Retinal pigment epithelial cell (primary cell): ENCODE measurements around the gene PHACTR3.

Experiments used
- DNase-seq: peaks from one replicate; pipeline ENCODE4 v3.0.0-alpha.2; 2010; ENCODE audit warnings: low read depth
- H3K4me3 ChIP-seq: 2 replicates; pipeline ENCODE4 v1.5.1; 2011; ENCODE audit warnings: mild to moderate bottlenecking, low read length, control low read depth, moderate library complexity
- TF ChIP-seq, protein P1 (sequence below): conservative IDR thresholded peaks from 2 replicates; pipeline ENCODE4 v1.5.1; 2011; ENCODE audit warnings: low read depth, low read length, control low read depth, inconsistent platforms

Gene PHACTR3

DNA sequence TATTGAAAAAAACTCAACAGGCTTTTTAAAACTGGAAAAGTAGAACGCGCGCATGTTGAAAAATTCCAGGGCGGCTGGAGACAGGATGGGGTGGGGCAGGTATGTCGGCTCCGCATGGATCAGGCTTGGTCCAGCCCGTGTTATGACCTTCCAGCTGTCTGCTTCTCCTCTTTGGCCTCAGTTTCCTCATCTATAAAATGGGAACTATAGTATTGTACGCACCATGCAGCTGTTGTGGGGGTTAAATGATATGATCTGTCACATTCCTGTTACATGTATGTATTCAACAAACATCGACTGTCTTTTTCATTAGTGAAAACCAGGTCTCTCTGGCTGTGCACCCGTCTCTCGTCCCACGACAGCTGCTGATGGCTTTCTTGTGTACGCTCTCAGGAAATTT, 18.8 kb downstream of the PHACTR3 start:
- DNase-seq: no peak
- H3K4me3 ChIP-seq: no peak overlapping the region
- TF ChIP-seq, protein P1, sequence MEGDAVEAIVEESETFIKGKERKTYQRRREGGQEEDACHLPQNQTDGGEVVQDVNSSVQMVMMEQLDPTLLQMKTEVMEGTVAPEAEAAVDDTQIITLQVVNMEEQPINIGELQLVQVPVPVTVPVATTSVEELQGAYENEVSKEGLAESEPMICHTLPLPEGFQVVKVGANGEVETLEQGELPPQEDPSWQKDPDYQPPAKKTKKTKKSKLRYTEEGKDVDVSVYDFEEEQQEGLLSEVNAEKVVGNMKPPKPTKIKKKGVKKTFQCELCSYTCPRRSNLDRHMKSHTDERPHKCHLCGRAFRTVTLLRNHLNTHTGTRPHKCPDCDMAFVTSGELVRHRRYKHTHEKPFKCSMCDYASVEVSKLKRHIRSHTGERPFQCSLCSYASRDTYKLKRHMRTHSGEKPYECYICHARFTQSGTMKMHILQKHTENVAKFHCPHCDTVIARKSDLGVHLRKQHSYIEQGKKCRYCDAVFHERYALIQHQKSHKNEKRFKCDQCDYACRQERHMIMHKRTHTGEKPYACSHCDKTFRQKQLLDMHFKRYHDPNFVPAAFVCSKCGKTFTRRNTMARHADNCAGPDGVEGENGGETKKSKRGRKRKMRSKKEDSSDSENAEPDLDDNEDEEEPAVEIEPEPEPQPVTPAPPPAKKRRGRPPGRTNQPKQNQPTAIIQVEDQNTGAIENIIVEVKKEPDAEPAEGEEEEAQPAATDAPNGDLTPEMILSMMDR: no peak

DNA sequence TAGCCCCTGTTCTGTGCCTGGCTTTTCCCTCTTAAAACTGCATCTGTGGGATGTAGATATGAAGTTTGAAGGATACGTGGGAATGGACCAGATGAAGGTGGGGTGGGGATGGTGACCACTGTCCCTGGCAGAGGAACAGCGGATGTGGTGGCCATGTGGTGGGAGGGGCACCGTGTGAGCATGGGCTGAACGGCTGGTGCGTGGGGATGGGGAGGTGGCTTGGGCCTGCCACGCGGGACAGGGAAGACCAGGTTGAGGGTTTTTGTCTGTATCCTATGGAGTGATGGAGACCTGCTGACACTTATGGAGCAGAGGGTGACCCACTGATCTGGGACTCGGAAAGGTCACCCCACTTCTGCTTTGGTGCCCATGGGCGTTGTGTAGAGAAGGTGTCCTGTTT, 19.2 kb downstream of the PHACTR3 start:
- TF ChIP-seq, protein P1: no peak
- no peak overlapping the region for H3K4me3 ChIP-seq
- no peak for DNase-seq

DNA sequence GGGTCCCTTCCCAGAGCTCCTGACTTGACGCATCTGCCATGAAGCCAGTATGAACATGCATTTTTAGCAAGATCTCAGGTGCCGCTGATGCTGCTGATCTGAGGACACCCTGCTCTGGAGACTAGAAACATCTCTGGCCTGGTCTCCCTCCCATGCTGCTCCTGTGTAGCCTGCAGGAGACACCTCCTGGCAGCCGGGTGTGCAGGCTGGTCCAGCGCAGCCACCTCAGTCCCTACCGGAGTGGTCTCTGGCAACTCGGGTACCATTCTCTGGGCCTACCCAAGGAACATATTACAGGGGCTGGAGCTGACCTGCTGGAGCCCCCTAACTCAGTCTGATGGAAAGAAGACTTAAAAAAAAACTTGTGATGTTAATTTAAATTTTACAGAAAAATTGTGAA, 20.1 kb downstream of the PHACTR3 start:
- no peak overlapping the region for H3K4me3 ChIP-seq
- DNase-seq: no peak
- TF ChIP-seq, protein P1: no peak

DNA sequence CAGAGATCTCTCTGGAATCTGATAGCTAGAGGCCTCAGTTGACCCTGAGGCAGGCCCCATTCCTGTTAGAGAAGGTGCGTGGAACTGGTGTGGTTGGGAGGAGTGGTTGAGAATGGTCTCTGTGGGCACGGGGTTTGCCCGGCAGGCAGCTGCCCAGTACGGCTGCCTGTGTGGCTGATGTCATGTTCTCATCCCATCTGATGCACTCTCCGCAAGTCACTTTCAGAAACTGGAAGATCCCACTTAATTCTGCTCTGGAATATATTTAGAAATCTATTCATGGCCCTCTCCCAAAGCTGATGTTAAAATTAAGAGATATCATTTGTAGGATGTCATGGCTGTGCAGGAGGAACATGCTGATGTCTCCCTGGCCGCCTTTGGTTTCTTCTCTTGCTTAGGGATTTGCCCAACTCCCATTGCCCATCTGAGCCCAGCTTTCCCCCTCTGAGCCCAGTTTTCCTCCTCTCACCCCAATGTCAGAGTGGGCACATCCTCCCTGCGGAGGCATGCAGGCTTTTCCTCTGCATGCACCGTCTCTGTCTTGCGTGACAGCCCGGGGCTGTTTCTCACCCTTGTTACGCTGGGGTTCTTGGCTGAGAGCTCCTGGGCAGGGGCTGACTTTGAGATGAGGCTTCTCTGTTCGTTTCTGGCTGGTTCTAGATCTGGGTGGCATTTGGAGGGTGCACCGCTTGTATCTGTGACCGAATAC, 21.0 kb downstream of the PHACTR3 start:
- TF ChIP-seq, protein P1: no peak
- H3K4me3 ChIP-seq: no peak overlapping the region
- DNase-seq: no peak

DNA sequence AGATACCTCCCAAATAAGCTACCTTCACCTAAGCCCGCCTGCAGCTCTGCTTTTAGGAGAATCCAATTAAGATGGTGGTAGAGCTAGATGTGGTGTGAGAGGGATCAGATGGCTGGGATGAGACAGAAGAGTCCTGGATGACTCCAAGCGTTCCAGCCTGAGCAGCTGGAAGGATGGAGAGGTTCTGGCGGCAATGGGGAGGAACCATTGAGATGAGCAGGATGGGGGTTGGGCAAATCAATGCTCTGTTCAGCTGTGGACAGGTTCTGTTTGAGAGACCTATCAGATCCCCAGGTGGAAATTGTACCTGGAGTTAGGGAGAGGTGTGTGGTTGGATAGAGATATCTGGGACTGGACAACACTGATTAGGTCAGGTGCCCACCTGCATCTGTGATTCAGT, 23.0 kb downstream of the PHACTR3 start:
- no peak for DNase-seq
- TF ChIP-seq, protein P1: no peak

DNA sequence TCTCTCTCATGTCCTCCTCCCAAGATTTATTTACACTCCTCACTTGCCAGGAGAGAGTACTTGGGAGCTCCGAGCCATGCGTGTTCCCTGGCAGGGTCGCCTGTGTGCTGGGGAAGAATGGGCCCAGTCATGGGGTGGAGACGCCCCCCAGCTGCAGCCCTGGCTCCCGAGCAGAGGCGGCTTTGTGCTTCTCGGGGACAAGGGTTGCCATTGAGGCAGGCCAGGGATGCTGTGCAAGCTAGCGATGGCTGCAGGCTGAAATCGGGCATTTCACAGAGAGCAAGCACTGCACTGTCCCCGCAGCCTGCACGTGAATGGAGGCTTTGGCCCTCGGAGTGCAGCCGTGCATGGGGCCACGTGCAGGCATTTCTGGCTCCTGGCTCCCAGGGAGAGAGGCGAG, 23.8 kb downstream of the PHACTR3 start:
- DNase-seq: no peak
- H3K4me3 ChIP-seq: no peak overlapping the region
- TF ChIP-seq, protein P1: no peak

More for the DNA sequence above, 23.0 kb downstream of the PHACTR3 start:
- H3K4me3 ChIP-seq: no peak overlapping the region
